ENCODE measurements around the gene KCNIP4. TPM values are rescaled to one million over a fixed set of nuclear protein-coding genes. Genes with fewer than 3 reads are reported as not detected.

The KCNIP4 gene
- total and polyA plus RNA-seq, 2 experiments from 2014 or later = 0.69 to 1.00 TPM

DNA sequence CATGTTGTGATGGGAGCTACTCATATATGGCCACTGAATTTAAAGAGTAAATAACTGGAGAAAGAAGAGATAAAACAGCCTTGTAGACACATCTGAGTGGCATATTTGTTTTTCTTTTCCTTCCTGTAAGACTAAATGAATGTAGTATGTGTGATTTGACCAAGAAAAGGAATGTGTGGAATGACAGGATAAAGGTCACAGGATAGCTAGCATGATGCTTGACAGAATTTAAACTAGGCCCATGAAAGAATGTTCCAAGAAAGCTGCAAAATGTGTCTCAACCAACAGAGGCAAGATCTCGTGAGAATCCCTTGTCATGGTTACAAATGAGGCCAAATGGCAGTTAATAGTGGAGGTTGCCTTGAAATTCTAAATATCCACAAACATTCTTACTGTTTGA lies 137.0 kb downstream of the KCNIP4 start:
- no peaks in the 10 kb centered on the region for H3K79me2 ChIP-seq
- 44% methylated on average over 1 of the region's 1 CpG for WGBS (ENCODE audit: low lambda C conversion rate, missing lambda C conversion rate)

DNA sequence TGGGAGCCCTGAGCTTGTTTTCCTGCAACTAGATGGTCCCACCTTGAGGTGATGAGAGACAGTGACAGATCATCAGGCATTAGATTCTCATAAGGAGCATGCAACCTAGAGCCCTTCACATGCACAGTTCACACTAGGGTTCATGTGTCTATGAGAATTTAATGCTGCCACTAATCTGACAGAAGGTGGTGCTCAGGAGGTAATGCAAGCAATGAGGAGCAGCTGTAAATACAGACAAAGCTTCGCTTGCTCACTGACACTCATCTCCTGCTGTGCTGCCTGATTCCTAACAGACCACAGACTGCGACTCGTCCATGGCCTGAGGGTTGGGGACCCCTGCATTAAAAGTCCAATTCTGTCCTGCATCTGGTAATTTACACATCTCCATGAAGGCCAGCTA lies 141.6 kb downstream of the KCNIP4 start:
- no peaks in the 10 kb centered on the region for H4K20me1 ChIP-seq (ENCODE audit: insufficient read depth, poor library complexity, severe bottlenecking)
- no peak overlapping the region for H3K4me2 ChIP-seq
- H3K4me3 ChIP-seq = no peak overlapping the region
- no peaks in the 10 kb centered on the region for H3K9me3 ChIP-seq (ENCODE audit: low read depth)
- H3K79me2 ChIP-seq = no peaks in the 10 kb centered on the region
- no peaks in the 10 kb centered on the region for H3K27me3 ChIP-seq
- no peak overlapping the region for H3K27ac ChIP-seq
- H3K9me2 ChIP-seq (replicated peaks; ENCODE audit: insufficient read depth) = no peaks in the 10 kb centered on the region
- no peak for DNase-seq (ENCODE audit: low spot score)
- H2AFZ ChIP-seq = no peak overlapping the region
- TF ChIP-seq, protein P1, sequence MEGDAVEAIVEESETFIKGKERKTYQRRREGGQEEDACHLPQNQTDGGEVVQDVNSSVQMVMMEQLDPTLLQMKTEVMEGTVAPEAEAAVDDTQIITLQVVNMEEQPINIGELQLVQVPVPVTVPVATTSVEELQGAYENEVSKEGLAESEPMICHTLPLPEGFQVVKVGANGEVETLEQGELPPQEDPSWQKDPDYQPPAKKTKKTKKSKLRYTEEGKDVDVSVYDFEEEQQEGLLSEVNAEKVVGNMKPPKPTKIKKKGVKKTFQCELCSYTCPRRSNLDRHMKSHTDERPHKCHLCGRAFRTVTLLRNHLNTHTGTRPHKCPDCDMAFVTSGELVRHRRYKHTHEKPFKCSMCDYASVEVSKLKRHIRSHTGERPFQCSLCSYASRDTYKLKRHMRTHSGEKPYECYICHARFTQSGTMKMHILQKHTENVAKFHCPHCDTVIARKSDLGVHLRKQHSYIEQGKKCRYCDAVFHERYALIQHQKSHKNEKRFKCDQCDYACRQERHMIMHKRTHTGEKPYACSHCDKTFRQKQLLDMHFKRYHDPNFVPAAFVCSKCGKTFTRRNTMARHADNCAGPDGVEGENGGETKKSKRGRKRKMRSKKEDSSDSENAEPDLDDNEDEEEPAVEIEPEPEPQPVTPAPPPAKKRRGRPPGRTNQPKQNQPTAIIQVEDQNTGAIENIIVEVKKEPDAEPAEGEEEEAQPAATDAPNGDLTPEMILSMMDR (IDR thresholded peaks at IDR 0.05; ENCODE audit: poor library complexity) = no peak
- TF ChIP-seq EZH2 (IDR thresholded peaks at IDR 0.05; ENCODE audit: borderline replicate concordance) (no peak), EZH2phosphoT487 (IDR thresholded peaks at IDR 0.05; ENCODE audit: low read depth, severe bottlenecking, unreplicated experiment) (no peak)
- WGBS (ENCODE audit: low lambda C conversion rate, missing lambda C conversion rate) = 80% methylated on average over 3 of the region's 3 CpGs
- H3K4me1 ChIP-seq (ENCODE audit: insufficient read depth) = no peaks in the 10 kb centered on the region
- no peaks in the 10 kb centered on the region for H3K36me3 ChIP-seq (replicated peaks; ENCODE audit: insufficient read depth, low read depth)

More for the DNA sequence above, 137.0 kb downstream of the KCNIP4 start:
- H3K9me3 ChIP-seq (ENCODE audit: low read depth) = no peaks in the 10 kb centered on the region
- TF ChIP-seq, protein P1 (IDR thresholded peaks at IDR 0.05; ENCODE audit: poor library complexity) = no peak
- no peak for TF ChIP-seq EZH2 (IDR thresholded peaks at IDR 0.05; ENCODE audit: borderline replicate concordance)
- TF ChIP-seq EZH2phosphoT487 (IDR thresholded peaks at IDR 0.05; ENCODE audit: low read depth, severe bottlenecking, unreplicated experiment) = no peak
- no peaks in the 10 kb centered on the region for H3K9me2 ChIP-seq (replicated peaks; ENCODE audit: insufficient read depth)
- no peaks in the 10 kb centered on the region for H3K27me3 ChIP-seq
- no peak overlapping the region for H3K27ac ChIP-seq
- no peak overlapping the region for H2AFZ ChIP-seq
- H4K20me1 ChIP-seq (ENCODE audit: insufficient read depth, poor library complexity, severe bottlenecking) = no peaks in the 10 kb centered on the region
- H3K4me2 ChIP-seq = no peak overlapping the region
- DNase-seq (ENCODE audit: low spot score) = no peak
- H3K4me3 ChIP-seq = no peak overlapping the region
- no peaks in the 10 kb centered on the region for H3K36me3 ChIP-seq (replicated peaks; ENCODE audit: insufficient read depth, low read depth)
- H3K4me1 ChIP-seq (ENCODE audit: insufficient read depth) = no peaks in the 10 kb centered on the region

DNA sequence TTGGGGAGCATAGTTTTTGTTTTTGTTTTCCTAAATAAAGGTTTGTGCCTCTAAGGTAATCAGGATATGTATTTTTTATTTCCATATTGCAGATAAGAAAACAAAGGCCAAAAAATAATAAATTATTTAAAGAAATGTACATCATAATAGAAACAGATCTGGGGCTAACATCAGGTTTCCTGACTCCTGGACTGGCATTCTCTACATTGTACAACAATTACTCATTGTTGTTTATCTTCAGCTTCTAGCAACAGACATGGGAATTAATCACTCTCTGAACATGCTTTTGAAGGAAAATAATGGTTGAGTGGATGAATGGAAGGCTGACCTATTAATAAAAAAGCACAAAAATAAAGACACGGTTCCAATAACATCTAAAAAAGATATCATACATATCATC lies 146.2 kb downstream of the KCNIP4 start:
- no peak overlapping the region for H3K4me3 ChIP-seq
- TF ChIP-seq, protein P1 (IDR thresholded peaks at IDR 0.05; ENCODE audit: poor library complexity) = no peak
- no peak for TF ChIP-seq EZH2phosphoT487 (IDR thresholded peaks at IDR 0.05; ENCODE audit: low read depth, severe bottlenecking, unreplicated experiment)
- TF ChIP-seq EZH2 (IDR thresholded peaks at IDR 0.05; ENCODE audit: borderline replicate concordance) = no peak
- H3K79me2 ChIP-seq = no peaks in the 10 kb centered on the region
- DNase-seq (ENCODE audit: low spot score) = no peak
- no peaks in the 10 kb centered on the region for H4K20me1 ChIP-seq (ENCODE audit: insufficient read depth, poor library complexity, severe bottlenecking)
- H3K9me3 ChIP-seq (ENCODE audit: low read depth) = no peaks in the 10 kb centered on the region
- H3K27ac ChIP-seq = no peak overlapping the region
- H3K27me3 ChIP-seq = no peaks in the 10 kb centered on the region
- no peaks in the 10 kb centered on the region for H3K9me2 ChIP-seq (replicated peaks; ENCODE audit: insufficient read depth)
- WGBS (ENCODE audit: low lambda C conversion rate, missing lambda C conversion rate) = 79% methylated on average over 1 of the region's 1 CpG
- H3K4me1 ChIP-seq (ENCODE audit: insufficient read depth) = no peaks in the 10 kb centered on the region
- no peak overlapping the region for H2AFZ ChIP-seq
- no peaks in the 10 kb centered on the region for H3K36me3 ChIP-seq (replicated peaks; ENCODE audit: insufficient read depth, low read depth)
- no peak overlapping the region for H3K4me2 ChIP-seq

All from hepatocyte (in vitro differentiated cells).